CD4-positive, alpha-beta T cell (primary cell): ENCODE measurements around the gene TM2D1. TPM values are rescaled to one million over a fixed set of nuclear protein-coding genes. Genes with fewer than 3 reads are reported as not detected.

Source experiments
- ATAC-seq: fragments of 200-7000 bp; cut with Tn5 transposase; one replicate; pipeline ENCODE4 v1.10.0; 2022; ENCODE audit warnings: mild to moderate bottlenecking; ENCODE audit not compliant: poor library complexity
- CTCF ChIA-PET: fragments of 350-600 bp; sonication (Branson Sonifier 250); formaldehyde crosslinking; loops from one replicate; lab custom pipeline; 2021; ENCODE audit warnings: antibody characterized with exemption, inconsistent platforms; lab: Charles Lee
- POLR2A ChIA-PET: fragments of 350-600 bp; sonication (Branson Sonifier 250); formaldehyde crosslinking; loops from one replicate; lab custom pipeline; 2021; ENCODE audit warnings: antibody characterized with exemption, inconsistent platforms; lab: Charles Lee
- DNase-seq, 14 experiments: peaks; one replicate each; pipeline ENCODE4 v3.0.0-alpha.2; 2013 to 2020; ENCODE audit warnings: mixed read lengths in 2 of 14
- H3K27ac ChIP-seq, 2 donors: one replicate each; pipeline versions ENCODE4 v1.5.1 to v1.7.0; 2013; ENCODE audit warnings: low read length in 2 of 2, low read depth in 1 of 2, mild to moderate bottlenecking in 1 of 2
- H3K27me3 ChIP-seq, 2 experiments: 1 replicate in 1 of 2; 2 replicates in 1 of 2; pipeline versions ENCODE4 v1.6.1 to v1.7.0; 2013; ENCODE audit warnings: low read length in 2 of 2, control low read depth in 1 of 2, mild to moderate bottlenecking in 1 of 2, moderate library complexity in 1 of 2; ENCODE audit not compliant: insufficient read depth in 2 of 2, control insufficient read depth in 1 of 2
- H3K36me3 ChIP-seq: one replicate; pipeline ENCODE4 v1.6.1; 2013; ENCODE audit warnings: low read length, control low read depth; ENCODE audit not compliant: insufficient read depth
- H3K4me1 ChIP-seq: one replicate; pipeline ENCODE4 v1.6.1; 2013; ENCODE audit warnings: low read length, control low read depth; ENCODE audit not compliant: insufficient read depth
- H3K4me3 ChIP-seq: one replicate; pipeline ENCODE4 v1.5.1; 2013; ENCODE audit warnings: mild to moderate bottlenecking, low read length, moderate library complexity
- H3K9me3 ChIP-seq, 2 experiments: 1 replicate in 1 of 2; 2 replicates in 1 of 2; pipeline versions ENCODE4 v1.6.1 to v1.7.0; 2013; ENCODE audit warnings: low read length in 2 of 2, mild to moderate bottlenecking in 2 of 2, control low read depth in 1 of 2, moderate library complexity in 1 of 2; ENCODE audit not compliant: control insufficient read depth in 1 of 2, insufficient read depth in 1 of 2
- H3K27ac Mint-ChIP-seq: one replicate; pipeline ENCODE4 v1.8.0; 2020; ENCODE audit warnings: mixed read lengths
- H3K27me3 Mint-ChIP-seq: one replicate; pipeline ENCODE4 v1.8.0; 2021; ENCODE audit warnings: mixed read lengths
- H3K36me3 Mint-ChIP-seq: one replicate; pipeline ENCODE4 v1.8.0; 2021; ENCODE audit warnings: low read depth, mixed read lengths
- H3K4me1 Mint-ChIP-seq: one replicate; pipeline ENCODE4 v1.8.0; 2021; ENCODE audit warnings: low read depth, mixed read lengths
- H3K4me3 Mint-ChIP-seq: one replicate; pipeline ENCODE4 v1.8.0; 2020; ENCODE audit warnings: mild to moderate bottlenecking, mixed read lengths
- H3K9me3 Mint-ChIP-seq: one replicate; pipeline ENCODE4 v1.8.0; 2020; ENCODE audit warnings: mixed read lengths
- intact Hi-C, 2 experiments: fragments of 100-400 bp; cut with DNase I in 1 of 2; cut with micrococcal nuclease in 1 of 2; formaldehyde crosslinking; loops; one replicate each; pipeline versions ENCODE4 v1.15.1 to v1.9.0; 2023 to 2025; cut with DNase I, micrococcal nuclease
- total RNA-seq, 174 experiments: library from RNA in 2 of 174; stranded (reverse) in 2 of 174; gene quantifications; one replicate each; pipeline ENCODE4 v1.2.3 and lab custom pipeline; 2021 to 2026
- TF ChIP-seq, protein P1 (sequence below): fragments of 200-600 bp; IDR thresholded peaks from one replicate; pipeline ENCODE4 v1.8.0; 2022; ENCODE audit warnings: antibody characterized with exemption, mild to moderate bottlenecking

Gene TM2D1
- total RNA-seq, 2 experiments from 2014 or later = 12.0 to 13.7 TPM

DNA sequence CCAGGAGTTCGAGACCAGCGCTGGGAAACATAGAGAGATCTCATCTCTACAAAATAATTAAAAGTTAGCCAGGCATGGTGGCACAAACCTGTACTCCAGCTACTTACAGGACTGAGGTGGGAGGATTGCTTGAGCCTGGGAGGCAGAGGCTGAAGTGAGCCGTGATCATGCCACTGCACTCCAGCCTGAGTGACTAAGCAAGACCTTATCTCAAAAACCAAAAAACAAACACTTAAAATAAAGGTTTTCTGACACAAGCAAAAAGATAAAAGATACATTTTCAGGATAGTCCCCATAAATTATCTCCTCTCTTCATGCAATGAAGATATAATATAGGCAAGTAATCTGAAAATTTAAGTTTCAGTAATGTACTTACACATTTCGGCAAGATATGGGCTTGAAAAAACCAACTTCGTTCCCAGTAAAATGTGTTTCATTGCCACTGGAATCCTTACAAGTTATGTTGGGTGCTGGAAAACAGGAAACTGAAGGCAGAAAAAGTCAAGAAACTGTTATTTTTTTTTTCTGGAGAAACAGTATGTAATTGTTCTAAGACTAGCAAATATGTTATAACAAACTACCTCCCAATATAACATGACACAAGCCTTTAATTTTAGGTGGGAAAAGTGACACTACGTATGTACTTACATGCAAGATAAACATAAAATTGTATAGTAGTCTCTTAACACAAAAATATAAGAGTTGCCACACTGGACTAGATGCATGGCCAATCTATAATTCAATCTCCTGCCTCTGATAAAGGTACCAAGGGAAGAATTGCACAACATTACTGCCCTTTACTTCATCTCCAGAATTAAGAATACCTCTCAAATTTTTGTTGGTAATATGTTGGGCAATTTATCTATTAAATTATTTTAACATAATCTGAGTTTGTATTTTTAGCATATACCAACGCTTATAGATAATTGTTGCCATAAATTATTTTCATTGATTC is 15.7 kb downstream of the TM2D1 start:
- ChIA-PET CTCF (no interaction called here), POLR2A (no interaction called here)
- H3K36me3 ChIP-seq = peaks cover 62% of the 10 kb centered on the region
- H3K4me1 ChIP-seq = no peaks in the 10 kb centered on the region
- Mint-ChIP-seq H3K9me3 (no peaks in the 10 kb centered on the region), H3K27ac (no peak overlapping the region), H3K4me3 (no peak overlapping the region), H3K36me3 (peaks cover 64% of the 10 kb centered on the region), H3K27me3 (no peaks in the 10 kb centered on the region), H3K4me1 (peaks cover 10% of the 10 kb centered on the region)
- intact Hi-C loops = no loop called here
- H3K27ac ChIP-seq = no peak overlapping the region
- H3K9me3 ChIP-seq = no peaks in the 10 kb centered on the region
- H3K27me3 ChIP-seq = no peaks in the 10 kb centered on the region
- no peak for ATAC-seq
- no peak overlapping the region for H3K4me3 ChIP-seq
- no peak for DNase-seq
- TF ChIP-seq, protein P1, sequence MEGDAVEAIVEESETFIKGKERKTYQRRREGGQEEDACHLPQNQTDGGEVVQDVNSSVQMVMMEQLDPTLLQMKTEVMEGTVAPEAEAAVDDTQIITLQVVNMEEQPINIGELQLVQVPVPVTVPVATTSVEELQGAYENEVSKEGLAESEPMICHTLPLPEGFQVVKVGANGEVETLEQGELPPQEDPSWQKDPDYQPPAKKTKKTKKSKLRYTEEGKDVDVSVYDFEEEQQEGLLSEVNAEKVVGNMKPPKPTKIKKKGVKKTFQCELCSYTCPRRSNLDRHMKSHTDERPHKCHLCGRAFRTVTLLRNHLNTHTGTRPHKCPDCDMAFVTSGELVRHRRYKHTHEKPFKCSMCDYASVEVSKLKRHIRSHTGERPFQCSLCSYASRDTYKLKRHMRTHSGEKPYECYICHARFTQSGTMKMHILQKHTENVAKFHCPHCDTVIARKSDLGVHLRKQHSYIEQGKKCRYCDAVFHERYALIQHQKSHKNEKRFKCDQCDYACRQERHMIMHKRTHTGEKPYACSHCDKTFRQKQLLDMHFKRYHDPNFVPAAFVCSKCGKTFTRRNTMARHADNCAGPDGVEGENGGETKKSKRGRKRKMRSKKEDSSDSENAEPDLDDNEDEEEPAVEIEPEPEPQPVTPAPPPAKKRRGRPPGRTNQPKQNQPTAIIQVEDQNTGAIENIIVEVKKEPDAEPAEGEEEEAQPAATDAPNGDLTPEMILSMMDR = no peak

DNA sequence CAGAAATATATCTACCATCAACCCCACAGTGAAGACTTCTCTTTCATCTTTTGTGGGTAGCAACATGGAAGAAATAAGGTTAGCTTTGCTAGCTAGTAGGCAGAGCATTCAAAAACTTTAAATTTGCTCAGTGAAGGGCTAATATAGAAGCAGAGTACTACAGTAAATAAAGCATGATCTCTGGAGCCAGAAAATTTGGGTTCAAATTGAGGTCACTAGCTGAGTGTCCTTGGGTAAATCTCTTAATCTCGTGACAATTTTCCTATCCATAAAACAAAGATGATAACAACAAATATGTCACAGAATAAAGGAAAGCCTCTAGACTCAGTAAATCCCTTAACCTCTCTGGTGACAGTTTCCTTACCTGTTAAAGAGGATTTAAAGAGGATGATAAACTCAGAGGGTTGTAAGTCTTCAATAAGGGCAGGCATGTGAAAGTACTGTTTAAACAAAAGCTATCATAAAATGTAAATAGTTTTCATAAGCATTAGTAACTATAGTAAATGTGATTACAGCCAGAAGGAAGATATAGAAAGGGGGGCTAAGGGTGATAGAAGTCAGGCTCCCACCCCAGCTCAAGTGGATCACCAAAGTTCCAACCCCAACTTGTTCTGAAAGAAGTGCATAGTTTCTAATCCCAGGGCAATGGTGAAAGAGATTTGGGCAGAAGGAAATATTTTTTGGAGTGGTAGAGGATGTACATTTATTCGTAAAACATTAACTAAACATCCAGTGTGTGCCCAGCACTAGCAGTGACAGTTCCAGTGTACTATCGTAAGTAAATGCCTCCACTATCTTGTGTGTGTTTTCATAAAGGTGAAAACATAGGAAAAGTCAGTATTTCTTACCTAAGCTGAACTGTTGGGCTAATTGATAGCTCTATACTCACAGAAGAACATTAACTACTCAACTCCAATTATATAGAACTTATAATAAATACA is 24.8 kb downstream of the TM2D1 start:
- H3K4me1 Mint-ChIP-seq = no peaks in the 10 kb centered on the region
- no peaks in the 10 kb centered on the region for H3K4me1 ChIP-seq

More for the DNA sequence above, 24.8 kb downstream of the TM2D1 start:
- intact Hi-C loops = no loop called here
- no peaks in the 10 kb centered on the region for H3K27me3 ChIP-seq
- H3K27ac ChIP-seq = no peak overlapping the region
- no peaks in the 10 kb centered on the region for H3K9me3 ChIP-seq
- ChIA-PET CTCF (no interaction called here), POLR2A (no interaction called here)
- TF ChIP-seq, protein P1 = no peak
- Mint-ChIP-seq H3K4me3 (no peak overlapping the region), H3K27ac (no peak overlapping the region), H3K27me3 (no peaks in the 10 kb centered on the region), H3K9me3 (no peaks in the 10 kb centered on the region), H3K36me3 (peaks cover 81% of the 10 kb centered on the region)
- no peak overlapping the region for H3K4me3 ChIP-seq
- DNase-seq = no peak
- no peak for ATAC-seq
- H3K36me3 ChIP-seq = peaks cover 49% of the 10 kb centered on the region
